Epidermal melanocyte (primary cell): ENCODE data around the gene FBLN1.
A peak's percentile ranks its signal among the peaks of the same experiment; 100 is the strongest.

ENCODE experiments used
- DNase-seq: peaks from one replicate; pipeline ENCODE4 v3.0.0; 2011; ENCODE audit warnings: low spot score; ENCODE audit not compliant: insufficient read length

FBLN1 gene

DNA sequence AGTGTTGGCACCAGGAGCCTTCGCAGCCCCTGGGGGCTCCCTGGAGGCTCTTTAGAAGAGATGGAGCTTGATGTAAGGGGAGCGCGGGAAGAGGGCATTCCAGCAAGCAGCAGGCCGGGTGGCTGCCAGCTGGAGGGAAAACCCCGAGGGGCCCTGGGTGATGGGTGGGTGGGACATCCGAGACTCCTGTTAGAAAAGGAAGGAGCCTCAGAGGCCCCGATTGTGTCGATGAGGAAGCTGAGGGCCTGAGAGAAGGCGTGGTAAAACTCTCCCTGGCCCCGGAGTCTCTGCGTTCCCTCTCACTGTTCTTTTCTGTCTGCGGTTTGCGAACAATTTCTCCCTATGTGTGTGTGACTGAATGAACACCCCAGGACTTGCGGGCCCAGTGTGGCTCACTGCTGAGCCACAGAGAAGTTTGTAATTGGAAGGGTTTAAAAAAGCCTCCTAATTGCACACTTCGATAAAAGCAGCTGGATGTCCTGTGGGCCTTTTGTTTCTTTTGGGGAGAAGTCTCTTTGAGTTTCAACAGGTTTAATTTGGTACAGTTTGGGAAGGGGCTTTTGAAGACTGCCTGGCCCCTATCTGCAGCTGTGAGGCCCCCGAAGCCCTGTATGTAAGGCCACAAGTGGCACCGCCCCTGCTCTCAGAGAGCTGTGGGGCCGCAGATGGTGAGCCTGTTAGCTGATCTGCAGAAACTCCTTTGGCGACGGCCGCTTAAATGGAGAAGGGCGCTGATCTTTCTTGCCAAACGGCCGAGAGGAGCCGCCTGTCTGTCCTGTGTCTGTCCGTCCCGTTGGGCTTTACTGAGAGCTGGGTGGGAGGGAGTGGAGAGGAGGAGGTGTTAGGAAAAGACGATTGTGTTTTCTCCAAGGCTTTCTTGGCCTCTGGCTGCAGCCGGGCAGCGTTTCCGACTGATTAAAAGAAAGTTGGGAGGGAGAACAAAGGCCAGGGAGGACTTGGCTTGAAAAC lies 2.0 kb downstream of the FBLN1 start:
- DNase-seq = no peak

GRCh38 chr22:45505991-45506747 lies 3.5 kb downstream of the FBLN1 start:
- DNase-seq = no peak

DNA sequence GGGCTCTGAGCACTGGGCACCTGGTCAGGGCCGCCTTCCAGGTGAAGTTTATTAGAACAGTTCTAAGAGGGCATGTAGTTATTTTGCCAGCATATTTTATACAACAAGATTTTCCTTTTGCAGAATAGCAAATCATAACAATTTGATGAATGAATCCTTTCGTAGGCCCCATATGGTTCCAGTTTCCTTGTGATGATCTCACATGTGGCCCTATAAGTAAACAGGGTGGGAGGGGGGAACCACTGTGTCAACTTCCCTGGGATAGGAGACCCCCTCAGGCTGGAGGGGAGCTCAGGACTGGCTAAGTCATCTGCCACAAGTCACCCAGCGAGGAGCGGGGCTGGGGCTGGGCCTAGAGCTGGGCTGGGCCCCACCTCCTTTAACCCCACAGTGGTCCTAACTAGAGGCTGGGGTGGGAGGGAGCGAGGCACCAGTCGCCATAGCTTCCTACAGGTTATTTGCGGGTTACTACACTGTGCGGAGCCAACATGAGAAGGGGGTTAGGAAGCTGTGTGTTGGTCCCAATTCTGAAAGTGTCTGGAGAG lies 4.2 kb downstream of the FBLN1 start:
- DNase-seq = no peak

DNA sequence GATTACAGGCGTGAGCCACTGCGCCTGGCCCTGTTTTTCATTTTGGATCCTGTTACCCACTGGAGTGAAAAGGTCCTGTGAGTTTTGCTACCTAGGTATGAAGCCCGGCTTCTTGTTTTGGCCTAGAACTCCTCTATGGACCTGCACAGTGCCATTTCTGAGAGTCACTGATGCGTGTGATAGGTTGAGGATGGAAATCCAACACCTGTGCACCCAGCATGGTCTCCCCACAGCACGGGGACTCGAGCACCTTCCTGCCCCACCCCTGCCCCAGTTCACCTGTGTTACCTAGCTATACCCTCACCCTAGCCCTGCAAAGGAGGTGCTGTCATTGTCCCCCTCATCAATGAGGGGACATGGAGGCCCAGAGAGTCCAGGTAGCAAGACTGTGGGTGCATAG lies 5.1 kb downstream of the FBLN1 start:
- DNase-seq = no peak

DNA sequence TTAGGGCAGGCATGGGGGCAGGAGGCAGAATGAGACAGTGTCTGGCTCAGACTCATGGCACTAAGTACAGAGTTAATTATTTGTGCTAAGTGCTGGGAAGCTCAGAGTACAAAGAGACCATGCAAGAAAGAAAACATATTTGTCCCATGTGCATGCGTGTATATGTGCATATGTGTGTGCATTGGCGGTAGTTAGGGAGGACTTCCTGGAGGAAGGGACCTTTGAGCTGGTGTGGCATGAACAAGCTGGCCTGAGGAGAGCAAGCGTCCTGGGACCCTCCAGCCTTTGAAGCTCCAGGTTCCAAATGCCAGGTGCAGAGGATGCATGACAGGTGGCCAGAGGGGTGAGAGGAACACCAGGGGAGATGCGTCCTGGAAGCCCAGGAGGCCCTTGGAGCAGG lies 6.1 kb downstream of the FBLN1 start:
- DNase-seq = no peak

- DNase-seq = no peak
Measured at GRCh38 chr22:45510376-45511232, 7.9 kb downstream of the FBLN1 start.

DNA sequence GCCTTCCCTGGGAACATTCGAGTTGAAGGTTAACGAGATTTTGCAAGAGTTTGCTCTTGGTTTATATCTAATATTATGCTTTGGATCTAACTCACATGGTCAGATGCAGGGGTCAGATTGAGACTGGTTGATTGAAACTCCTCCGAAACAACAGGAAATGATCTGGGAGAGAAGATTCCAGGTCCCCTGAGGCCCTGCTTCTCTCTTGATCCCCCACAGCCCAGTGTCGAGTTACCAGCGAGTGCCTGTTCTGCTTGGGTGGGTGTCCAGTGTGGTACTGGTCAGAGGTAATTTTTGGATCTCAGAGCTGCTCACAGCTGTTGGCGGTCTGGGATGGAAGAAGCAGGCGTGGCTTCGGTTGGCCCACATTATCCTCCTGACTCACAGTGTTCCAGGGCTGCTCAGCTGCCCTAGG lies 9.2 kb downstream of the FBLN1 start:
- DNase-seq = peak; percentile 64

GRCh38 chr22:45512363-45512762 lies 9.7 kb downstream of the FBLN1 start:
- DNase-seq = peak; percentile 12

- no peak for DNase-seq
Measured at GRCh38 chr22:45515676-45516075, 13.0 kb downstream of the FBLN1 start.

- DNase-seq = no peak
Measured at GRCh38 chr22:45516163-45516562, 13.5 kb downstream of the FBLN1 start.

- peak; percentile 0 for DNase-seq
Measured at GRCh38 chr22:45516923-45517675, 14.4 kb downstream of the FBLN1 start.

GRCh38 chr22:45518136-45518535 lies 15.5 kb downstream of the FBLN1 start:
- no peak for DNase-seq

DNA sequence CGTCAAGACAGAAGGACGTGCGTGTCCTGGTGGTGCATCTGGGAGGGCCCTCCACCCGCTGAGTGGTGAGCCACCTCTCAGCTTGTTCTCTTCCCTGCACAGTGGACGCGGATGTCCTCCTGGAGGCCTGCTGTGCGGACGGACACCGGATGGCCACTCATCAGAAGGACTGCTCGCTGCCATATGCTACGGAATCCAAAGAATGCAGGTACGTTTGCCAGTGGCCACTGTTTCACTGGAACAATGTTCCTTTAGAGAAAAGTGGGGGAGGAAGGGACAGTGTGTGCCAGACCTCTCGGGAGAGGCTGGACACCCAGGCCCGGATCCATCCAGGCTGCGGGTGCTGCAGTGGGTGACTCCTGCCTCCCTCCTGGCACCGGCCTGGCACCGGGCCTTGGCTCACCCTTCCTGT lies 15.9 kb downstream of the FBLN1 start:
- DNase-seq = no peak

DNA sequence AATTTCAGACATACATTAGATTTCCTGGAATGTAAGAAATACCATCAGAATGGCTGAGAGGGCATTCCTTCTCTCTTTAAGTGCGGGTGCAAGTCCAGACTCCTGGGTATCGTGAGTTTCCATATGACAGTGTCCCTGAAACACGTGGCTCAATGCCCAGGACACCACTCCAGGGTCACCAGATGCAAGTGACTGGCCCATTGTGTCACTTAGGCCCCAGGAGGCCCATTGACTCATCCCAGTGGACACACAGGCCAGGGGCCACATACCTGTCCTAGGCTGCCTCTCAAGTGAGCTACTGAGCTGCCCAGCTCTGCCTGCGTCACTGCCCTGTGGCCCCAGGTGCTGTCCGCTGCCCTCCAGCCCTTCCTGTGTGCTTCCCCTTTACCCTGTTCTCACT lies 18.5 kb downstream of the FBLN1 start:
- DNase-seq = no peak

DNA sequence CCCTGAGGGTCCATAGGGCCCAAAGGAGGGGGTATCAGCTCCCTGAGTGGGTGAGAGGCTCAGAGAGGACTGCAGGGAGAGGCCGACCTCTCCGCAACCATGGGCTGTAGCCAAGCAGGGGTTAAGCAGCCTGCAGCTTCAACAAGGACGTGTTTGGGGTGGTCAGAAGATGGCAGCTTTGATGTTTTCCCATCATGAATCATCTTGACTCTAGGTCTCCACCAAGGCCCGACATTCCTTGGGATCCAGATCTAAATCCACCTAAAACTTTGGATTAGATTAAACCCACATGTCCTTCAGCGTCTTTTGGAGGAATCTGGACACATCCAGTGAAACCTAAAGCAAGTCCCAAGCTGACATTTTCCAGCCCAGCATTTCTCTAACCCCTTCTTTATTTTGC lies 19.8 kb downstream of the FBLN1 start:
- DNase-seq = peak; percentile 5

DNA sequence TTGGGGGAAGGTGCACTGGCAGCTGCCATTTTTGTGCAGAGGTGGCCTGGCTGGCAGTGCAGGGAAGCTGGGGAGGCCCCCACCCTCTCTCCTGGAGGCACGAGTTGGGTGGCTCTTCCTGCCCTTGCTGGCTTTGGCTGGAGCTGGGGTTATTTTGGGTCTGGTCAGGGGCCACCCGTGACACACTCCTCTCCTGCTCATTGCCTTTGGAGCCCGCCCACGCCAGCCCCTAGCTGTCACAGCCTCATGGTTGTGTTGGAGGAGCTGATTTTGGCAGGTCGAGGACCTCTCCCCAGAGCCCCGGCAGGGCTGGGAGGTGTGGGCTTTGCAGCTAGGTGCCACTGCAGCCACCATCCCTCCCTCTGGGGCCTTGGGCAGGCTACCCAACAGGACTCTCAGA lies 21.5 kb downstream of the FBLN1 start:
- no peak for DNase-seq

GRCh38 chr22:45524966-45525365 lies 22.3 kb downstream of the FBLN1 start:
- DNase-seq = no peak

DNA sequence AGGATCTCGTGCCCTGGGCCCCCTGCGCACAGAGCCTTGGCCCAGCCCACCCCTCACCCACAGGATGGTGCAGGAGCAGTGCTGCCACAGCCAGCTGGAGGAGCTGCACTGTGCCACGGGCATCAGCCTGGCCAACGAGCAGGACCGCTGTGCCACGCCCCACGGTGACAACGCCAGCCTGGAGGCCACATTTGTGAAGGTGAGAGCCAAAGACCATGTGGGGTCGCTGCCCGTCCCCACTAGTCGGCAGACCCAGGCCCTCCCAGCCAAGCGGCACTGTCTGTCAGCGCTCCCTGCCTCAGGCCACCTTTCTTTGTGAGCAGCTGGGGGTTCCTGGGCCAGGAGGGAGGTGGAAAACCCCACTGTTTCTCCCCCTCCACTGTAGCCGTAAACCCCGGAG lies 22.8 kb downstream of the FBLN1 start:
- DNase-seq = no peak

DNA sequence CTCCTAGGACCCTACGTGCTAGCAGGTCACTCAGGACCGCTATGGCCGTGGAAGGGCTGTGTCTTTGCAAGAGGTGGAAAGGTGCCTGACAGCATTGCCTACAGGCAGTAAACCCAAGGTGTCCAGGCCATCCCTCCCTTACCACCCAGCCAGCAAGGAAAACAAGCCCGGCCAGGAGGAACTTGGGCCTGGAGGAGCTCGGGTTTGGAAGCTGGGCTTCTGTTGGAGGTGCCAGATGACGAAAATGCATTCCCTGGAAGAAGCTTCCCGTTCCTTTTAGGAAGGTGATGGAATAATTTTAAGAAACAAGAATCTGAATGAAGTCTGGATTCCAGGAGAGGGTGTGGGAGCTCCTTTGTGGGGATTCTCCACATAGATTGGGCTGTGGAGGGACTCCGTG lies 23.6 kb downstream of the FBLN1 start:
- no peak for DNase-seq

DNA sequence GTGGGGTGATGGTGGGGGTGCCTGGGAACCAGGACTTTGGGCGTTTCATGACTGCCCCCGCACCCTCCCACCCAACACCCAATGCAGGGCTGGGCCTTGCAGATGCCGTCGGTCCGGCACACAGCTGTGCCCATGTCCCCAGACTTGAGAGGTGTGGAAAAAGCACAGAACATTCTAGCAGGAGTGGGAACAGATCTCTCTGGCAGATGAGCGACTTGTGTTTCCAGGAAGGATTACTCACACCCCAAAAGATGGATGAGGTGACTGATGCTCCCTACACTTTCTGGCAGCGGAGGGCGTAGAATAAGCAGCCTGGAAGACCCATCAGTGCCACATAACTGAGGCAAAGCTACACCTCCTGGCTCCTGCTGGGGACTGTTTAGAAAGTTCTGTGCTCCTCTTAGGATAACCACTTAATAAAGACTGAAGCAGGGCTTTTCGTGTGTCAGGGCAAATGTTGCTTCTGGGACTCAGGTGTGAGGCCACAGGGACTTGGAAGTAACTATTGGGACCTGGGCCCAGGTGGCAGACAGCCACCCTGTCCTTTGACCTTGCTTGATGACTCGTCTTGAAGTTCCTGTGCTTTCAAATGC lies 24.2 kb downstream of the FBLN1 start:
- no peak for DNase-seq
